HG03354 (cell line): Measurements from ENCODE around the gene LOXHD1.
A peak's percentile ranks its signal among the peaks of the same experiment; 100 is the strongest.

Source experiments
- ATAC-seq: cut with Tn5 transposase; IDR thresholded peaks from one replicate; pipeline ENCODE4 v1.9.1; 2021; ENCODE audit warnings: mild to moderate bottlenecking; ENCODE audit not compliant: unreplicated experiment, poor library complexity, severe bottlenecking

LOXHD1 gene

GRCh38 chr18:46629361-46629760 lies 27.7 kb downstream of the LOXHD1 start:
- ATAC-seq = no peak

- ATAC-seq = no peak
These were observed 28.8 kb downstream of the LOXHD1 start for GRCh38 chr18:46628206-46628605.

- ATAC-seq = no peak
These were observed 29.9 kb downstream of the LOXHD1 start for GRCh38 chr18:46627136-46627535.

GRCh38 chr18:46625069-46625468 lies 32.0 kb downstream of the LOXHD1 start:
- no peak for ATAC-seq

GRCh38 chr18:46624127-46624526 lies 32.9 kb downstream of the LOXHD1 start:
- no peak for ATAC-seq

- ATAC-seq = peak; percentile 47
These were observed 33.5 kb downstream of the LOXHD1 start for GRCh38 chr18:46623541-46623940.

GRCh38 chr18:46622999-46623398 lies 34.0 kb downstream of the LOXHD1 start:
- ATAC-seq = no peak

GRCh38 chr18:46622451-46622850 lies 34.6 kb downstream of the LOXHD1 start:
- no peak for ATAC-seq

GRCh38 chr18:46621871-46622270 lies 35.1 kb downstream of the LOXHD1 start:
- no peak for ATAC-seq

GRCh38 chr18:46621111-46621766 lies 35.8 kb downstream of the LOXHD1 start:
- no peak for ATAC-seq

- no peak for ATAC-seq
These were observed 37.5 kb downstream of the LOXHD1 start for GRCh38 chr18:46619559-46619958.

GRCh38 chr18:46615720-46616119 lies 41.3 kb downstream of the LOXHD1 start:
- no peak for ATAC-seq

- no peak for ATAC-seq
These were observed 48.0 kb downstream of the LOXHD1 start for GRCh38 chr18:46609048-46609447.

- no peak for ATAC-seq
These were observed 49.1 kb downstream of the LOXHD1 start for GRCh38 chr18:46607926-46608325.

GRCh38 chr18:46601141-46601805 lies 55.7 kb downstream of the LOXHD1 start:
- no peak for ATAC-seq

- no peak for ATAC-seq
These were observed 60.9 kb downstream of the LOXHD1 start for GRCh38 chr18:46596119-46596518.

GRCh38 chr18:46591783-46592391 lies 65.1 kb downstream of the LOXHD1 start:
- no peak for ATAC-seq

GRCh38 chr18:46590103-46590502 lies 66.9 kb downstream of the LOXHD1 start:
- ATAC-seq = no peak

- no peak for ATAC-seq
These were observed 67.9 kb downstream of the LOXHD1 start for GRCh38 chr18:46588971-46589660.

- no peak for ATAC-seq
These were observed 69.4 kb downstream of the LOXHD1 start for GRCh38 chr18:46587600-46587999.

GRCh38 chr18:46583711-46584110 lies 73.3 kb downstream of the LOXHD1 start:
- no peak for ATAC-seq
